T-helper 2 cell treated with Interferon-gamma antibody and Interleukin-4, amounts not matched to agents 100 ng/mL and 5 ng/mL, for 36 hours (primary cell): ENCODE results near the gene TMEM205. TPM values are rescaled to one million over a fixed set of nuclear protein-coding genes. Genes with fewer than 3 reads are reported as not detected.
"Not testable (repeated sequence)": the region's sequence is repeated elsewhere in the genome, so short reads cannot be mapped to it uniquely, and the experiment has no call there.

Experiments used
- intact Hi-C: fragments of 100-400 bp; cut with micrococcal nuclease; formaldehyde crosslinking; loops from one replicate; pipeline ENCODE4 v1.15.1; 2023
- total RNA-seq: library from RNA; stranded (reverse); gene quantifications from 2 replicates; pipeline ENCODE4 v1.2.3, GENCODE V29; 2022

Gene TMEM205
- total RNA-seq, 1 donor from 2014 or later = 28.4 TPM

DNA sequence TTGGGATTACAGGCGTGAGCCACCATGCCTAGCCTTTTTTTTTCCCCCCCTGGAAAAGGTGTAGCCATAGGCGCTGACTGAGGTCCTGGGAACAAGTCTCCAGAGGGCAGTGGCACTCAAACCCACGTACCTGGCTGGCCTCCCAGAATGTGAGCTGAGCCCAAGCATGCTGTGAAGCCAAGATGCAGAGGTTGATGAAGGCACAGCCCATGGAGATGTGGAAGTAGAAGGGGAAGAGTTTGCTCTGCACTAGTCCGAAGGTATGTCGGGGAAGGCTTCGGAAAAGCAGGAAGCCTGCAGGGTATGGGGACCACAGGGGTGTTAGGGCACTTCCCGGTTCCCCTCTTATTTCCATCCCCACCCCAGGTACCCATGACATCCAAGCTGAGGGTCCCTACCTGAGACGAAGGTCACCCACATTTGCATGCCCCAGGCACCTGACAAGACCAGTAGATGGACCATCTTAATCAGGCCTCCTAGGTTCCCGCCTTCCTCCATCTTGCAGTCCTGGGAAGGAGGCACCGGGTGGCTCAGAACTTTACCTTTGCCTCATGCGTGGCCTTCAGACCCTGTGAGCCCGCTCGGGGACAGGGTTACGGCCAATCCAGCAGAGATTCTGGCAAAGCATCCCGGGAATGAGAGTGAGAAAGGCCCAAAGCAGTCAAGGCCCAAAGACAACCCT lies 805 bp downstream of the TMEM205 start:
- intact Hi-C loops = no loop called here

DNA sequence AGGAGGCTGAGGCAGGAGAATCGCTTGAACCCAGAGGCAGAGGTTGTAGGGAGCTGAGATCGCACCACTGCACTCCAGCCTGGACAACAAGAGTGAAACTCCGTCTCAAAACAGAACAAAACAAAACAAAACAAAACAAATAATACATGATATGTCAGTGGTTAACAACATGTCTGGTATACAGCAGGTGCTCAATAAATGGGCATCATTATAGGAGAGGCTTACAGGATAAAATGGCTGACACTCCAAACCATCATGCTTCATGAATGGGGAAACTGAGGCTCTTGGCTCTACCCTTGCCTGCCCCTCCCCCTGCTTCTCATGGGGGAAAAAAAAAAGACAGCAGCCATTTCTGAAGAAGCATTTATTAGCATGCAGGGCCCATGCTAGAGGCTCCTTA lies 3.6 kb downstream of the TMEM205 start:
- intact Hi-C loops = no loop called here

DNA sequence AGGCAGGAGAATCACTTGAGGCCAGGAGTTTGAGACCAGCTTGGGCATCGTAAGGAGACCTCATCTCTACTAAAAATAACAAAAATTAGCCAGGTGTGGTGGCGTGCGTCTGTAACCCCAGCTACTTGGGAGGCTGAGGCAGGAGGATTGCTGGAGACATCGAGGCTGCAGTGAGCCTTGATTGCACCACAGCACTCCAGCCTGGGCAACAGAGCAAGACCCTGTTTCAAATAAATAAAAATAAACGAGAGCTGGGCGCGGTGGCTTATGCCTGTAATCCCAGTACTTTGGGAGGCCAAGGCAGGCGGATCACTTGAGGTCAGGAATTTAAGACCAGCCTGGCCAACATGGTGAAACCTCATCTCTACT lies 6.0 kb downstream of the TMEM205 start:
- intact Hi-C loops = not testable (repeated sequence)

DNA sequence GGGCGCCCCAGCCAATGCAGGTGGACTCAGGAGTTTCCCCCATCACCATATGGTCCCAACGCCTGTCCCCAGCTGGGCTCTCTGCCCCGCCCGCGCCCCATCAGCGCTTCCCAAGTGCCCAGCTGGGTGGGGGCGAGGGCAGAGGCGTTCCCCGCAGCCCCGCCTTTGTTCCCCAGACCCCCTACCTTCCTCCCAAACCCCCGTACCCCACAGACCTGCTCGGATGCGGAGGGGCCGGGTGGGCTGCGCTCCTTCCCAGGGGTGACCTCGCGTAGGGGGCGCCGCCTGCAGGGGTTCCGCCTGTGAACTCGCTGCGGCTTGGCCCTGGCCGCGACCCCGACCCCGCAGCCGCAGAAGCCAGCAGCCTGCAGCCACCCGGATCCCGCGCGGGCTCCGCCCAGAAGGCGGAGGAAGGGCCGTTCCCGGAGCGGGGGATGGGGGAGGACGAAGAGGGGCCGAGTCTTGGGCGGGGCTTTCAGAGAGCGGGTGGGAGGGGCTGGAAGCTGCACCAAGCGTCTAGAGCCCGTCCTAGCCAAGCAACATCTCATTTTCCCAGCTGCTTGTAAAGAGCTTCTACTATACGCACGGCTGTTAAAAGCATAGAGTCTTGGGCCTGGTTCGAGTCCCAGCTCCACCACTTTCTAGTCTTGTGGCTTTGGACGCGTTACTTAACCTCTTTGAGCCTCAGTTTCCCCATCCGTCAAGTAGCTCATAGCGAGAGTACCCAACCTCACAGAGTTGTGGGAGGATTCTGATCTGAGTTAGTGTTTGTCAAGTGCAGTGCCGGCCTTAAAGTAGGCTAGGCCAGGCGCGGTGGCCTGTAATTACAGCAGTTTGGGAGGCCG lies 6.6 kb downstream of the TMEM205 start, which contains the start of gene RAB3D:
RAB3D (minus strand) TSS at position 404 of the 845 bp plus-strand sequence. CDS start 2,258 bp downstream, outside the sequence.
- intact Hi-C loops = no loop called here

DNA sequence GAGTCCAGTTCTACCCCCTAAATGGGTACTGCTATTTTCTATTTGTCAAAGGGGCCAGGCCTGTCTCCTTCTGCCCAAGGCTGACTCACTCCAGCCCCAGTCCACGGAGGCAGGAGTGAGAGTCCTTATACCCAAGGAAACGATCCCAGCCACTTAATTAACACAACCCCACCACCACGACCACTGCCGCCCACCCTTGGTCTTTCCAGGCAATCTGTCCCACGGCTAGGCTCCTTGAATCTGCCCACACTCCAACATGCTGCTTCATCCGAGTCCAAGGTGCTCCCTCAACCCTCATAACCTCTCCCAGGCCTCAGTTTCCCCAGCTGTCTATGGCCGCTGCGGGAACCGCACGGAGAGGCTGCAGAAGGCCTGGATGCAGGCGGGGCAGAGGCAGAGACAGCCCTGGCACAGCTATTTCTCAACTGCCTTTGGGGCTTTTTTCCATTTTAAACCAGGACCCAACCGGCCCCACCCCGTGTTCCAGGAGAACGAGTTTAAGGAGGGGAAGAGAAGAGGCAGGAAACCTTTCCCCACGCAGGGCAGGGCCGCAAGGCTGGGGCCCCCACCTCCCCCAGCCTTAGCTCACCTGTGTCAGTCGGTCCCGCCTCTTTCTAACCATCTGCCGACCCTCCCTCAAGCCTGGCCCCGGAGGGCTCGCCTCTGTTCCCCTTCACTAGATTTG lies 7.4 kb downstream of the TMEM205 start:
- intact Hi-C loops = no loop called here

DNA sequence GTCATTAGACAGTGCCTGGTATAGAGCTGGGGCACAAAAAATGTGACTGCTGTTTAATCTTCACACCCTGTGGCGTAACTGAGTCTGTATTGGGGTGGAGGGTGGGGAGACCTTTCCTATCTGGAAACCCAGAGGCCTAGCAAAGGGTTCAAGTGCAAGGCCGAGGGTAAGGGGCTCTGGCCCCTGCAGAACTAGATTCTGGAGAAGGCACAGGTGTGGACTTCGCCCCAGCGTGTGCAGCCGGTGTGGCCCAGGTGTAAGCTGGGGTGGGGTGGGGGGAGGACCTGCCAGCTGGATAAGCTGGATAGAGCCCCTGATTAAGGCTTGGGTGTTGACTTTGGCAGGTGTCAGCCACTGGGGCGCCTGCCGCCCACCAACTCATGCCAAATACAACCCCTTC lies 7.9 kb downstream of the TMEM205 start:
- intact Hi-C loops = no loop called here

DNA sequence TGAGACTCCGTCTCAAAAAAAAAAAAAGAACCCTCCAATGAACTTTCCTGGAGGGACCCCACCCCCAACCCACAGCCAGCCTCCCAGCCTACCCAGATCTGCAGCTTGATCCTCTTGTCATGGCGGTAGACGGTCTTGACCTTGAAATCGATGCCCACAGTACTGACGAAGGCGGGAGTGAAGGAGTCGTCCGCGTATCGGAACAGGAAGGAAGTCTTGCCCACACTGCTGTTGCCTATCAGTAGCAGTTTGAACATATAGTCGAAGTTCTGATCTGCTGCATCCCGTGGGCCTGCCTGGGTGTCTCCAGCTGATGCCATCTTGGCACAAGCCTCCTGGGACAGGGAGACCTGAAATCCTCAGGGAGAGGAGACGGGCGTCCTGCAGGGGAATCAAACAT lies 9.0 kb downstream of the TMEM205 start:
- intact Hi-C loops = no loop called here

DNA sequence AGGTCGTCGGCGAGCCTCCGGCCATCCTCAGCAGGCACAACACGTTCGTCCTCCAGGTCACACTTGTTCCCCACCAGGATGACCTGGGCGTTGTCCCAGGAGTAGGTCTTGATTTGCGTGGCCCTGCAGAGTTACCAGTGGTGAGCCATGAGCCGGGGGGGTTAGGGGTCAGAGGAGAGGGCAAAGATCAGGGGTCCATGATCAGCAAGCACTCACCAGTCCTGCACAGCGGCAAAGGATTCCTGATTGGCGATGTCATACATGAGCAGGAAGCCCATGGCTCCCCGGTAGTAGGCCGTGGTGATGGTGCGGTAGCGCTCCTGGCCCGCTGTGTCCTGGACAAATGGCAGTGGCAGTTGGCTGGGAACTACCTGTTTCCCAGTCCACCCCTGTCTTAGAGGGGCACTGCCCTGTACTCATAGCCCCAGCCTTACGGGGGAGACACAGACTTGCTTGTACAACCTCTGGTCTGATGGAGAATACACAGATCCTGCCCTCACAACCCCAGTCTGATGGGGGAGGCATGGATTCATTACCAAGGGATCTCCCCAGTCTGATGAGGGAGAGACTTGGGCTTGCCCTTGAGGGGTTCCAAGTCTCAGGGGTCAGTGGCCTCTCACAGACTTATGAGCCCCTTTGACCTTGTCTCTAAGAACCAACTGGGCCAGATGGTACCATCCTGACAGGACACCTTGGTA lies 10.5 kb downstream of the TMEM205 start:
- intact Hi-C loops = no loop called here

DNA sequence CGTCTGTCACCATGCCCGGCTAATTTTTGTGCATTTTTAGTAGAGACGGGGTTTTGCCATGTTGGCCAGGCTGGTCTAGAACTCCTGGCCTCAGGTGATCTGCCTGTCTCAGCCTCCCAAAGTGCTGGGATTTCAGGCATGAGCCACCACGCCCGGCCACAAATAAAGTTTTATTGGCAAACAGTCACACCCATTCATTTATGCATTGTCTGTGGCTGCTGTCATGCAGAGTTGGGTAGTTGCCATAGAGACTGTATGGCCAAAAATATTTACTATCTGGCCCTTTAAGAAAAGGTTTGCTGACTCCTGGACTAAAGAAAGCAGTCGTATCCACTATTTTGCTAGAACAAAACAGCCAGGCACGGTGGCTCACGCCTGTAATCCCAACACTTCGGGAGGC lies 12.2 kb downstream of the TMEM205 start:
- intact Hi-C loops = not testable (repeated sequence)

DNA sequence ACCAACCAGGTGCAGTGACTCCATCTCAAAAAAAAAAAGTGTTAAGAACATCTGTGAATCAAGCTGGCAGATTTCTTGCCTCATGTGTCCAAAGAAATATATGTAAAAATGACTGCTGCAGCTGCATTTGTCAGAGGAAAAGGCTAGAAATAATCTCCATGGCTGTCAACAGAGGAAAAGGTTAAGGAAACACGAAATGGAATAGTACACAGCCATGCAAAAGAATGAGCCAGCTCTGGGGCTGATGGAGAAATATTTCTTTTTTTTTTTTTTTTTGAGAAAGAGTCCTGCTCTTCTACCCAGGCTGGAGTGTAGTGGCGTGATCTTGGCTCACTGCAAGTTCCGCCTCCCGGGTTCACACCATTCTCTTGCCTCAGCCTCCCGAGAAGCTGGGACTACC lies 13.2 kb downstream of the TMEM205 start:
- intact Hi-C loops = no loop called here

DNA sequence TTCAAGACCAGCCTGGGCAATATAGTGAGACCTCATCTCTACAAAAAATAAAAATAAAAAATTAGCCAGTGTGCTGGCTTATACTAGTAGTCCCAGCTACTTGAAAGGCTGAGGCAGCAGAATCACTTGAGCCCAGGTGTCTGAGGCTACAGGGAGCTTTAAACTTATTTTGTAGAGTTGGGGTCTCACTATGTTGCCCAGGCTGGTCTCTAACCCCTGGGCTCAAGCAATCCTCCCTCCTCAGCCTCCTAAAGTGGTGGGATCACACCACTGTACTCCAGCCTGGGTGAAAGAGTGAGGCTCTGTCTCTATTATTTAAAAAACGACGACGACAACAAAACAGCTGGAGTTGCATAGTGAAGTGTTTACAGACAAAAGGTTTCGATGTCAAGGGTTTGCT lies 14.6 kb downstream of the TMEM205 start:
- intact Hi-C loops = no loop called here

DNA sequence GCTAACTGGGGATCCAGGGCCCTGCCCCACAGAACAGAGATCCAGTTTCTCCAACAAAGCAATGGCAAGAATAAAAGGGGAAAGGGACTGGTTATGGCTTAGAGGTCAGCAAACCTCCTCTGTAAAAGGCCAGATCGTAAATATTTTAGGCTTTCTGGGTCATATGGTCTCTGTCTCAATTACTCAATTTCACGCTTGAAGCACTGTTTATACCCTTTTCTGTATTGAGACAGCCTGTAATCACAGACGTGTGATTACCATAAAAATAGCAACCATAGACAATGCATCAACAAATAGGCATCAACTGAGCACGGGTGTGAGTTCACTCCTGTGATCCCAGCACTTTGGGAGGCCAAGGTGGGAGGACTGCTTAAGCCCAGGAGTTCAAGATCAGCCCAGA lies 15.9 kb downstream of the TMEM205 start:
- intact Hi-C loops = no loop called here

DNA sequence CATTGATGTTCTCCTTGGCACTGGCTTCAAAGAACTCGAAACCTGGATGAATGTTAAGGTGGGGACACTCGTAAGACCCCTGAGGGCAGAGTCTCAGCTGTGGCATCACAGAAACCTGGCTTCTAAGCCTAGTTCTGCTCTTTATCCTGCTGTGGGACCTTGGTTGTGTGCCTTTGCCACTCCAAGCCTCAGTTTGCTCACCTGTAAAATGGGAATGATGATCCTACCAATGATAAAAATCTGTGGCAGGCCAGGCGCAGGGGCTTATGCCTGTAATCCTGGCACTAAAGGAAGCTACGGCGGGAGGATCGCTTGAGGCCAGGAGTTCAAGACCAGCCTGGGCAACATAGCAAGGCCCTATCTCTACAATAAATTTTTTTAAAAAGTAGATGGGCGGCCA lies 20.5 kb downstream of the TMEM205 start:
- intact Hi-C loops = no loop called here

DNA sequence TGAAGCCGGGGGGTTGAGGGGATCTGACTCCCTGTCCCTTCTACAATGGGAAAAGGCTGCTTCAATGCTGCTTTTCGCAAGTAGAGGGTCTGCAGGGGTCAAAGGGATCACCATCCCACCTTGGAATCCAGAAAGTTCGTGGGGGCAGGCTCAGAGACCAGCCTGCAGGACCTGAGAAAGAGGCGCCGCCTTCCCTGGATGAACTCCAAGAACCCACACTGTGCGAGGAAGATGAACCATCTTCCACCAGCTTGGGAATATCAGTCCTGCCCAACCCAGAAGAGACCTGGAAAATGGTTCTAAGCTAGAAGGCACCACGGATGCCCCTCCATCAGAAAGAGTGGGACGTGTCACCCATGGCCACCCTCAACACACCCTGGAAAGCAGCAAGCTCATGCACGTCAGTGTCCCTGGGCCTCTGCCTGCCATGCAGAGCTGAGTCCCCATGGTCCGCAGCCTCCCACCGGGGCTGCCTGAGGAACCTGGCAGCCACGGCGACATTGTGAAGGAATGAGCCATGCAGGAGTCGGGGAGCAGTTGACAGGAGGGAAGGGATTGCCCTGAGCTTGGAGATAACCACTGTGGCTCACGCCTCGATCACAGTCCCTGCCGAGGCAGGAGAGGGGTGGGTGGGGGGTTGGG lies 21.2 kb downstream of the TMEM205 start:
- intact Hi-C loops = no loop called here

DNA sequence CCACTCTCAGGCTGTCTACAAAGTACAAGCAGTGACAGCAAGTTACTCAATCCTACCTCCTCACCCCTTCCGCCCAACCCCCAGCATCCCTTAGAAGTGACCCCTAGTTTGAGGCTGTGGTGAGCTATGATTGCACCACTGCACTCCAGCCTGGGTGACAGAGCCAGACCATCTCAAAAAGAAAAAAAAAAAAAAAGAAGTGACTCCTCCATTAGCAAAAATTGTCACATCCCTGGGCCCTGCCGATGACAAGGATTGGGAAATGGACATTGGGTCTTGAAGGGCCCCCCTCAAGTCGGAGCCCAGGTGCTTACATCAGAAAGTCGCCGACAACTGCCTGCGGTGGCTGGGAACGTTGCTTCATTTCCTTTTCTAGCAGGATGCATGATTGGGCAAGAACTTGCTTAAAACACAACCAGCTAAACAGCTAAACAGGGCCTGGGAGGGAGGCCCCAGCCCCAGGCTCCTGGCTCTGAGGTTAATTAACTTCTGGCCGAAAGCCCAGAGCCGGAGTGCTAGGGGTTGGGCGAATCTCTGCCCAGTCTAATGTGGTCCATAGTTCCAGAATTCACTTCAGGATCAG lies 21.9 kb downstream of the TMEM205 start:
- intact Hi-C loops = no loop called here

DNA sequence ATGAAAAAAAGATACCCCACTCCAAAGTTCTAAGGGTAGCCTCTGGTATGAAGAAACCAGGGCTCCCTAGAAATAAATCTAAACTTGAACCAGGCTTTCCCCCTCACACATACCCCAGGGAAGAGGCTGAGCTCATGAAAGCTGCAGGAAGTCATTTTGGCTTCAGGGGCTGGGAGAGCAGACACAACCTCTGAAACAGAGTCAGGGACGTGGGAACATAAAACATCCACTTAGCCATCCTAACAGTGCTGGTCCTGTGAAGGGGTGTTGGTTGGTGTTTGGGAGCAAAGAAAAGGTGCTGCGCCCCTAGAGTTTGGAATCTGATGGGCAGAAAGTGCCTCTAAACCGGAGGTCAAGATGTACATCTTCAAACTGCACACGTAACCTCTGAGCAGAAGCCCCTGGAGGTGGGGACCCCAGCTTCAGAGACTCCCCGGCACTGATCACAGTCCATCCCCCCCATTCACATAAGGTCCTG lies 22.4 kb downstream of the TMEM205 start:
- intact Hi-C loops = no loop called here

DNA sequence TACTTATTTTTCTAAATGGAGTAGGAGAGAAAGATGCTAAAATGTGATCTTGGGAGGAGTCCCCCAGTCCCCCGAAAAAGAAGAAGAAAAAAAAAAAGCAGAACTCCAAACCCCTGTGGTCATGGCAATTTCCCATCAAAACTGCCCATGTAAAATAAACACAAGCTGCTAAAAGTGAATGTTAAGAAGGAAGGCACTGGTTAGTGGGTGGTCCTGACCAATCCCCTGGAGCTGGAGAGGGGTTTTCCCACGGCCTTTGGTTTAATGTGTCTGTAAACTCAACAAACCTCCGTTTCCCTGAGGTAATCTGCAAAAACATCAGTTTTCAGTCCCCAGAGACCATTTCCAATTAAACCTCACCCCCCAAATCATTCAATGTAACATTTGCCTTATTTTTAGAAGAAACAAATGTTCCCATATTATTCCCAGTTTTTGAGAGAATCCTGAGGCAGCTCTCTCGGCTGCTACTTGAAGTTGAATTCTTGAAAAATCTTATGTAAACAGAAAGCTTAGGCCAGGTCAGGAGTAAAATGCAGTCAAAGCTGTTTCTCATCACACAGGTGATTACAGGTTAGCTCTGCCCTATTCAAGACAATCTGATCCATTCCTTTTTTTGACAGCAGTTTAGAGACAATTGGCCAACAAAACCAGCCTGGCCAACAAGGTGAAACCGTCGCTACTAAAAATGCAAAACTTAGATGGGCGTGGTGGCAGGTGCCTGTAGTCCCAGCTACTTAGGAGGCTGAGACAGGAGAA lies 23.6 kb downstream of the TMEM205 start:
- intact Hi-C loops = no loop called here

DNA sequence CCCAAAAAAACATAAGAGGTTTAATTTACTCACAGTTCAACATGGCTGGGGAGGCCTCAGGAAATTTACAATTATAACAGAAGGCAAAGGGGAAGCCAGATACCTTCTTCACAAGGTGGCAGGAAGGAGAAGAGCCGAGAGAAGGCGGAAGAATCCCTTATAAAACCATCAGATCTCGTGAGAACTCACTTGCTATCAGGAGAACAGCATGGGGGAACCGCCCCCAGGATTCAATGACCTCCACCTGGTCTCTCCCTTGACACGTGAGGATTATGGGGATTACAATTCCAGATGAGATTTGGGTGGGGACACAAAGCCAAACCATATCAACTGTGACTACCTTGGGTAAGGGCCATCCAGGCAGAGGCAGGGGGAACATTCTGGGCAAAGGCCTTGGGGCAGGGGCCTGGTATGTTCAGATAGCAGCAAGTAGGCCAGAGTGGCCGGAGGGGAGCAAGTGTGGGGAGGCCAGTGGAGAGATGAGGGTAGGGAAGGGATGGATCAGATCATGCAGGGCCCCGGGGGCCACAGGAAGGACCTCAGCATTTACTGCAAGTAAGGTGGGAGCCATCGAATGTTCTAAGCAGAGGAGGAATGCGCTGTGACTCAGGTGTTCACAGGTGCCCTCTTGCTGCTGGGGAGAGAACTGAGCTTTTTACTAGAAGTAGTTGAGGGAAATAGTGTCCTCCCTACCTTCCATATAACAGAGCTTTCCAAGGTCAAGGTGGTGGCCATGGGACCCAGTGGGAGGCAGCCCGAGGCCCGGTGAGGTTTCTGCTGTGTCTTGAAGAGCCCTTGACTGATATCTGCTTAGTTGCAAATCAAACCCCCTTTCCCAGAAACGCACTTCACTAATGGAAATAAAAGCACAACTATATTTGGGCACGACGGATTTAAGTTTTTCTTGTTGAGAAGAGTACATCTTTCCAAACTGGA lies 24.6 kb downstream of the TMEM205 start:
- intact Hi-C loops = no loop called here
